Stimulated activated memory B cell treated with anti-CD40 and anti-IgM and Interleukin-4, amounts not matched to agents 10 μg/mL and 1 μg/mL and 100 μg/mL, for 72 hours (primary cell): ENCODE results near the gene VAV2.

Source experiments
- ATAC-seq: fragments of 150-1000 bp; cut with Tn5 transposase; 2 replicates; pipeline ENCODE4 v1.10.0; 2021
- H3K27ac Mint-ChIP-seq: one replicate; pipeline ENCODE4 v1.8.0; 2022; ENCODE audit warnings: mild to moderate bottlenecking, mixed read lengths
- H3K27me3 Mint-ChIP-seq: one replicate; pipeline ENCODE4 v1.8.0; 2022; ENCODE audit warnings: mixed read lengths
- H3K36me3 Mint-ChIP-seq: one replicate; pipeline ENCODE4 v1.8.0; 2022; ENCODE audit warnings: mixed read lengths
- H3K4me1 Mint-ChIP-seq: one replicate; pipeline ENCODE4 v1.8.0; 2022; ENCODE audit warnings: mixed read lengths
- H3K4me3 Mint-ChIP-seq: one replicate; pipeline ENCODE4 v1.8.0; 2022; ENCODE audit warnings: mild to moderate bottlenecking, moderate library complexity, mixed read lengths
- H3K9me3 Mint-ChIP-seq: one replicate; pipeline ENCODE4 v1.8.0; 2022; ENCODE audit warnings: mixed read lengths

VAV2 gene

GRCh38 chr9:133812941-133813748 lies 179.0 kb downstream of the VAV2 start:
- H3K36me3 Mint-ChIP-seq, result peaks cover 54% of the 10 kb centered on the region
- no peaks in the 10 kb centered on the region for H3K27me3 Mint-ChIP-seq
- H3K27ac Mint-ChIP-seq, result peak overlapping the region; percentile 93
- peaks cover 54% of the 10 kb centered on the region for H3K4me1 Mint-ChIP-seq
- no peak overlapping the region for H3K4me3 Mint-ChIP-seq
- peak; percentile 52 for ATAC-seq
- no peaks in the 10 kb centered on the region for H3K9me3 Mint-ChIP-seq

GRCh38 chr9:133812077-133812868 lies 179.9 kb downstream of the VAV2 start:
- Mint-ChIP-seq H3K36me3 (peaks cover 54% of the 10 kb centered on the region), H3K27me3 (no peaks in the 10 kb centered on the region), H3K9me3 (no peaks in the 10 kb centered on the region), H3K4me1 (peaks cover 45% of the 10 kb centered on the region), H3K4me3 (no peak overlapping the region), H3K27ac (peak overlapping the region; percentile 93)
- no peak for ATAC-seq

GRCh38 chr9:133811471-133811870 lies 180.7 kb downstream of the VAV2 start:
- Mint-ChIP-seq H3K27ac (no peak overlapping the region), H3K4me1 (peaks cover 41% of the 10 kb centered on the region)
- no peak for ATAC-seq

GRCh38 chr9:133810556-133811195 lies 181.4 kb downstream of the VAV2 start:
- Mint-ChIP-seq H3K36me3 (peaks cover 58% of the 10 kb centered on the region), H3K9me3 (no peaks in the 10 kb centered on the region), H3K27ac (peak overlapping the region; percentile 44), H3K27me3 (no peaks in the 10 kb centered on the region), H3K4me1 (peaks cover 33% of the 10 kb centered on the region), H3K4me3 (no peak overlapping the region)
- no peak for ATAC-seq

More at GRCh38 chr9:133811471-133811870, 180.7 kb downstream of the VAV2 start:
- no peaks in the 10 kb centered on the region for H3K27me3 Mint-ChIP-seq
- no peaks in the 10 kb centered on the region for H3K9me3 Mint-ChIP-seq
- H3K4me3 Mint-ChIP-seq, result no peak overlapping the region
- peaks cover 58% of the 10 kb centered on the region for H3K36me3 Mint-ChIP-seq

- no peak for ATAC-seq
- H3K36me3 Mint-ChIP-seq, result peaks cover 48% of the 10 kb centered on the region
- H3K9me3 Mint-ChIP-seq, result no peaks in the 10 kb centered on the region
- no peak overlapping the region for H3K4me3 Mint-ChIP-seq
- H3K4me1 Mint-ChIP-seq, result peaks cover 26% of the 10 kb centered on the region
- no peaks in the 10 kb centered on the region for H3K27me3 Mint-ChIP-seq
- no peak overlapping the region for H3K27ac Mint-ChIP-seq
Observed at GRCh38 chr9:133809335-133809734, 182.8 kb downstream of the VAV2 start.

- H3K36me3 Mint-ChIP-seq, result peaks cover 49% of the 10 kb centered on the region
- no peak for ATAC-seq
- H3K9me3 Mint-ChIP-seq, result no peaks in the 10 kb centered on the region
- no peak overlapping the region for H3K27ac Mint-ChIP-seq
- peaks cover 20% of the 10 kb centered on the region for H3K4me1 Mint-ChIP-seq
- H3K4me3 Mint-ChIP-seq, result no peak overlapping the region
- H3K27me3 Mint-ChIP-seq, result no peaks in the 10 kb centered on the region
Observed at GRCh38 chr9:133807818-133808217, 184.3 kb downstream of the VAV2 start.

GRCh38 chr9:133807037-133807436 lies 185.1 kb downstream of the VAV2 start:
- Mint-ChIP-seq H3K27ac (no peak overlapping the region), H3K27me3 (no peaks in the 10 kb centered on the region), H3K4me3 (no peak overlapping the region), H3K4me1 (peaks cover 15% of the 10 kb centered on the region), H3K36me3 (peaks cover 54% of the 10 kb centered on the region), H3K9me3 (no peaks in the 10 kb centered on the region)
- no peak for ATAC-seq

- peaks cover 15% of the 10 kb centered on the region for H3K4me1 Mint-ChIP-seq
- H3K4me3 Mint-ChIP-seq, result no peak overlapping the region
- H3K36me3 Mint-ChIP-seq, result peaks cover 58% of the 10 kb centered on the region
- H3K9me3 Mint-ChIP-seq, result no peaks in the 10 kb centered on the region
- ATAC-seq, result no peak
- H3K27ac Mint-ChIP-seq, result no peak overlapping the region
- no peaks in the 10 kb centered on the region for H3K27me3 Mint-ChIP-seq
Observed at GRCh38 chr9:133806623-133807010, 185.5 kb downstream of the VAV2 start.

GRCh38 chr9:133805876-133806622 lies 186.1 kb downstream of the VAV2 start:
- Mint-ChIP-seq H3K27ac (no peak overlapping the region), H3K4me1 (peaks cover 15% of the 10 kb centered on the region), H3K9me3 (no peaks in the 10 kb centered on the region), H3K36me3 (peaks cover 61% of the 10 kb centered on the region), H3K4me3 (no peak overlapping the region), H3K27me3 (no peaks in the 10 kb centered on the region)
- no peak for ATAC-seq

- Mint-ChIP-seq H3K36me3 (peaks cover 61% of the 10 kb centered on the region), H3K27ac (no peak overlapping the region), H3K9me3 (no peaks in the 10 kb centered on the region), H3K4me3 (no peak overlapping the region), H3K4me1 (peaks cover 15% of the 10 kb centered on the region), H3K27me3 (no peaks in the 10 kb centered on the region)
- no peak for ATAC-seq
Observed at GRCh38 chr9:133804199-133804598, 187.9 kb downstream of the VAV2 start.

GRCh38 chr9:133803745-133804144 lies 188.4 kb downstream of the VAV2 start:
- peaks cover 60% of the 10 kb centered on the region for H3K36me3 Mint-ChIP-seq
- H3K4me3 Mint-ChIP-seq, result no peak overlapping the region
- H3K27me3 Mint-ChIP-seq, result no peaks in the 10 kb centered on the region
- H3K4me1 Mint-ChIP-seq, result peaks cover 15% of the 10 kb centered on the region
- H3K9me3 Mint-ChIP-seq, result no peaks in the 10 kb centered on the region
- ATAC-seq, result no peak
- H3K27ac Mint-ChIP-seq, result no peak overlapping the region

GRCh38 chr9:133803028-133803585 lies 189.0 kb downstream of the VAV2 start:
- ATAC-seq, result no peak
- H3K36me3 Mint-ChIP-seq, result peaks cover 59% of the 10 kb centered on the region
- H3K9me3 Mint-ChIP-seq, result no peaks in the 10 kb centered on the region
- H3K4me3 Mint-ChIP-seq, result no peak overlapping the region
- peaks cover 20% of the 10 kb centered on the region for H3K4me1 Mint-ChIP-seq
- no peaks in the 10 kb centered on the region for H3K27me3 Mint-ChIP-seq
- no peak overlapping the region for H3K27ac Mint-ChIP-seq

- ATAC-seq, result no peak
- Mint-ChIP-seq H3K9me3 (no peaks in the 10 kb centered on the region), H3K36me3 (peaks cover 54% of the 10 kb centered on the region), H3K4me1 (peaks cover 20% of the 10 kb centered on the region), H3K27ac (peak overlapping the region; percentile 58), H3K27me3 (no peaks in the 10 kb centered on the region), H3K4me3 (no peak overlapping the region)
Observed at GRCh38 chr9:133801739-133802138, 190.4 kb downstream of the VAV2 start.

GRCh38 chr9:133800266-133800665 lies 191.9 kb downstream of the VAV2 start:
- H3K4me1 Mint-ChIP-seq, result peaks cover 28% of the 10 kb centered on the region
- no peak overlapping the region for H3K4me3 Mint-ChIP-seq
- peaks cover 53% of the 10 kb centered on the region for H3K36me3 Mint-ChIP-seq
- no peaks in the 10 kb centered on the region for H3K27me3 Mint-ChIP-seq
- H3K9me3 Mint-ChIP-seq, result no peaks in the 10 kb centered on the region
- no peak for ATAC-seq
- no peak overlapping the region for H3K27ac Mint-ChIP-seq
